Stomach (tissue), 9 donors: Measurements from ENCODE around the gene ATP8A1. TPM values are rescaled to one million over a fixed set of nuclear protein-coding genes. Genes with fewer than 3 reads are reported as not detected.

Experiments
- DNase-seq, 2 donors: peaks; one replicate each; pipeline versions ENCODE4 v3.0.0 to v3.0.0-alpha.2; 2013 to 2019
- H3K27ac ChIP-seq, 5 donors: fragments of 200-600 bp in 4 of 5; sonication (generic) in 4 of 5; one replicate each; pipeline ENCODE4 v1.5.1; 2013 to 2019; ENCODE audit warnings: mild to moderate bottlenecking in 1 of 5, moderate library complexity in 1 of 5
- H3K27me3 ChIP-seq, 3 donors: fragments of 200-600 bp; sonication (generic); one replicate each; pipeline ENCODE4 v1.5.1; 2017 to 2019; ENCODE audit warnings: mixed run types in 1 of 3
- H3K36me3 ChIP-seq, 4 donors: fragments of 200-600 bp; sonication (generic); 1 replicate in 3 of 4; 2 replicates in 1 of 4; pipeline ENCODE4 v1.5.1; 2016 to 2019
- H3K4me1 ChIP-seq, 4 donors: fragments of 200-600 bp; sonication (generic); one replicate each; pipeline ENCODE4 v1.5.1; 2016 to 2019
- H3K4me3 ChIP-seq, 4 donors: fragments of 200-600 bp; sonication (generic) in 3 of 4; one replicate each; pipeline ENCODE4 v1.5.1; 2016 to 2019; ENCODE audit warnings: mild to moderate bottlenecking in 1 of 4
- H3K9me3 ChIP-seq, 4 donors: fragments of 200-600 bp; sonication (generic); one replicate each; pipeline ENCODE4 v1.5.1; 2016 to 2019
- EP300 ChIP-seq: sonication (generic); formaldehyde crosslinking; IDR thresholded peaks from one replicate; pipeline ENCODE4 v1.6.1; 2017; ENCODE audit warnings: antibody characterized with exemption
- POLR2A ChIP-seq, 4 donors: fragments of 450-650 bp; IDR thresholded peaks; one replicate each; pipeline ENCODE4 v1.6.1; 2016; ENCODE audit warnings: antibody characterized with exemption in 4 of 4, control low read depth in 2 of 4, mild to moderate bottlenecking in 1 of 4, moderate library complexity in 1 of 4
- POLR2AphosphoS5 ChIP-seq, 3 donors: sonication (generic); formaldehyde crosslinking; IDR thresholded peaks; one replicate each; pipeline ENCODE4 v1.6.1; 2016; ENCODE audit warnings: antibody characterized with exemption in 3 of 3
- WGBS, 5 donors: extraction: QIAGEN DNeasy Blood & Tissue Kit in 3 of 5; methylation state at CpG; one replicate each; pipeline versions ENCODE4 v1.1.5 to v1.1.7; 2013 to 2018; 5-methylcytosine and 5-hydroxymethylcytosine counted together
- intact Hi-C: fragments of 100-400 bp; cut with DNase I; formaldehyde crosslinking; loops from one replicate; pipeline ENCODE4 v1.15.1; 2023; ENCODE audit warnings: low total_unique reads
- polyA plus RNA-seq, 3 donors: library from polyadenylated mRNA; stranded (reverse); fragments of 200-250 nt; gene quantifications; one replicate each; pipeline ENCODE4 v1.2.3, GENCODE V29; 2013
- total RNA-seq, 5 donors: library from RNA; depleted of rRNA; stranded (reverse); fragments of >200 nt; gene quantifications; one replicate each; pipeline versions ENCODE4 v1.1.0 to v1.2.3, GENCODE V29; 2014 to 2016
- TF ChIP-seq, protein P1 (sequence below), 7 experiments: fragments of 450-650 bp in 4 of 7; fragments of 200-600 bp in 3 of 7; sonication (generic) in 3 of 7; IDR thresholded peaks; one replicate each; pipeline ENCODE4 v1.5.1; 2016 to 2019; ENCODE audit warnings: antibody characterized with exemption in 7 of 7, control low read depth in 2 of 7, mild to moderate bottlenecking in 1 of 7
- donor health status: healthy with polysubstance abuse.
- donor health status: Bipolar disorder and iron deficiency.
- donor health status: healthy.

The ATP8A1 gene
- total and polyA plus RNA-seq, 8 donors: 2.6 to 104 (median 33.2) TPM

- WGBS, 5 donors: 48 to 86% (median 65%) methylated on average over 1 of the region's 1 CpG
- Histone ChIP-seq H3K4me1 (no peaks in the 10 kb centered on the region), H3K36me3 (no peaks in the 10 kb centered on the region), H3K27me3 (peaks cover 0 to 7% (median 0%) of the 10 kb centered on the region in 3 donors), H3K4me3 (no peak overlapping the region), H3K9me3 (no peaks in the 10 kb centered on the region), H3K27ac (no peak overlapping the region)
- no peak for DNase-seq
- TF ChIP-seq POLR2A (IDR thresholded peaks at IDR 0.05) (no peak), POLR2AphosphoS5 (IDR thresholded peaks at IDR 0.05) (no peak), EP300 (no peak)
- TF ChIP-seq, protein P1, sequence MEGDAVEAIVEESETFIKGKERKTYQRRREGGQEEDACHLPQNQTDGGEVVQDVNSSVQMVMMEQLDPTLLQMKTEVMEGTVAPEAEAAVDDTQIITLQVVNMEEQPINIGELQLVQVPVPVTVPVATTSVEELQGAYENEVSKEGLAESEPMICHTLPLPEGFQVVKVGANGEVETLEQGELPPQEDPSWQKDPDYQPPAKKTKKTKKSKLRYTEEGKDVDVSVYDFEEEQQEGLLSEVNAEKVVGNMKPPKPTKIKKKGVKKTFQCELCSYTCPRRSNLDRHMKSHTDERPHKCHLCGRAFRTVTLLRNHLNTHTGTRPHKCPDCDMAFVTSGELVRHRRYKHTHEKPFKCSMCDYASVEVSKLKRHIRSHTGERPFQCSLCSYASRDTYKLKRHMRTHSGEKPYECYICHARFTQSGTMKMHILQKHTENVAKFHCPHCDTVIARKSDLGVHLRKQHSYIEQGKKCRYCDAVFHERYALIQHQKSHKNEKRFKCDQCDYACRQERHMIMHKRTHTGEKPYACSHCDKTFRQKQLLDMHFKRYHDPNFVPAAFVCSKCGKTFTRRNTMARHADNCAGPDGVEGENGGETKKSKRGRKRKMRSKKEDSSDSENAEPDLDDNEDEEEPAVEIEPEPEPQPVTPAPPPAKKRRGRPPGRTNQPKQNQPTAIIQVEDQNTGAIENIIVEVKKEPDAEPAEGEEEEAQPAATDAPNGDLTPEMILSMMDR (IDR thresholded peaks at IDR 0.05): no peak
- intact Hi-C loops: no loop called here
Observed at GRCh38 chr4:42366959-42367358, 289.9 kb downstream of the ATP8A1 start.

DNA sequence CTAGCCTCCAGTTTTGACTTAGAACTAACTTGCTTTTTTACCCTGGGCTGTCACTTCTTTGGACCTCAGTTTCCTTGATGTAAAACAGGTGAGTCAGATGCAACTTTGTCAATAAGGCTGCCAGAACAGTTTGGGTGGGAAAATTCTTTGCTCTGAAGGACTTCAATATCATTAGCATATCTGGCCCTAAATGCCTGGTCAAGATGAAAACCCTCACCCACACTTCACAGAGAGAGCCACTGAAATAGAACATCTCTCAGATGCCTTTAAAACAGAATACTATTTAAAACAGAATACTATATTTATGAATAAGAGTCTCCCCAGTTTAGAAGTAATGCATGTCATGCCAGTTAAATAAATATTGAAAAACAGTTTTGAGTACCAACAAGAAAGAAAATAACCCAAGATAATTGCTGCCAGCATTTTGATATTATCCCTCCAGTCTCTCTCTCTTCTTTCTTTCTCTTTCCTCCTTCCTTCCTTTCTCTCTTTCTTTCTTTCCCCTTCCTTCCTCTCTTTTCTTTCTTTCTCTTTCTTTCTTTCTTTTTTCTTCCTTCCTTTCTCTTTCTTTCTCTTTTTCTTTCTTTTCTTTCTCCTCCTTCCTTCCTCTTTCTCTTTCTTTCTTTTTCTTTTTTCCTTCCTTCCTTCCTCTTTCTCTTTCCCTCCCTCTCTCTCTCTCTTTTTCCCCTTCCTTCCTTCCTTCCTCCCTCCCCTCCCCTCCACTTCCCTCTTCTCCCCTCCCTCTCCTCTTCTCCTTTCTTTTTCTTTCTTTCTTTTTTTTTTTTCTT lies 292.4 kb downstream of the ATP8A1 start:
- no peak overlapping the region for H3K4me3 ChIP-seq
- peaks cover 0 to 3% (median 0%) of the 10 kb centered on the region in 3 donors for H3K27me3 ChIP-seq
- no peak for DNase-seq
- H3K27ac ChIP-seq: no peak overlapping the region
- intact Hi-C loops: no loop called here
- H3K36me3 ChIP-seq: no peaks in the 10 kb centered on the region
- no peaks in the 10 kb centered on the region for H3K9me3 ChIP-seq
- TF ChIP-seq, protein P1 (IDR thresholded peaks at IDR 0.05): no peak
- TF ChIP-seq POLR2AphosphoS5 (IDR thresholded peaks at IDR 0.05): no peak
- TF ChIP-seq EP300: no peak
- TF ChIP-seq POLR2A (IDR thresholded peaks at IDR 0.05): no peak
- H3K4me1 ChIP-seq: peaks cover 0 to 7% (median 0%) of the 10 kb centered on the region in 4 donors

GRCh38 chr4:42363614-42364013 lies 293.3 kb downstream of the ATP8A1 start:
- intact Hi-C loops: no loop called here
- Histone ChIP-seq H3K27ac (no peak overlapping the region), H3K27me3 (no peaks in the 10 kb centered on the region), H3K4me3 (no peak overlapping the region), H3K4me1 (peaks cover 0 to 12% (median 0%) of the 10 kb centered on the region in 4 donors), H3K9me3 (no peaks in the 10 kb centered on the region), H3K36me3 (no peaks in the 10 kb centered on the region)
- TF ChIP-seq, protein P1 (IDR thresholded peaks at IDR 0.05): no peak
- TF ChIP-seq EP300 (no peak), POLR2A (IDR thresholded peaks at IDR 0.05) (no peak), POLR2AphosphoS5 (IDR thresholded peaks at IDR 0.05) (no peak)
- DNase-seq: no peak
- 86 to 96% (median 89%) methylated on average over 3 of the region's 3 CpGs for WGBS, 5 donors

- intact Hi-C loops: no loop called here
- Histone ChIP-seq H3K4me1 (peaks cover 0 to 12% (median 0%) of the 10 kb centered on the region in 4 donors), H3K27me3 (no peaks in the 10 kb centered on the region), H3K9me3 (no peaks in the 10 kb centered on the region), H3K27ac (no peak overlapping the region), H3K4me3 (no peak overlapping the region), H3K36me3 (no peaks in the 10 kb centered on the region)
- TF ChIP-seq POLR2AphosphoS5 (IDR thresholded peaks at IDR 0.05): no peak
- TF ChIP-seq POLR2A (IDR thresholded peaks at IDR 0.05): no peak
- TF ChIP-seq, protein P1 (IDR thresholded peaks at IDR 0.05): no peak
- TF ChIP-seq EP300: no peak
- DNase-seq: peak in 1 of 2 donors; percentile 27
- WGBS, 5 donors: 67 to 76% (median 70%) methylated on average over 3 of the region's 3 CpGs
Observed at GRCh38 chr4:42362591-42362990, 294.3 kb downstream of the ATP8A1 start.
